K562 (cell line): ENCODE results near the gene RBM17. TPM values are rescaled to one million over a fixed set of nuclear protein-coding genes. Genes with fewer than 3 reads are reported as not detected.
A peak's percentile ranks its signal among the peaks of the same experiment; 100 is the strongest.

ENCODE experiments used
- GABPA ChIP-seq: fragments of 200-800 bp; sonication (Bioruptor generic); conservative IDR thresholded peaks from 2 replicates; pipeline ENCODE4 v1.6.1; 2016; ENCODE audit warnings: low read depth, missing genetic modification characterization, missing compliant biosample characterization
- HDAC1 ChIP-seq, 2 experiments: fragments of 450-650 bp; IDR thresholded peaks; 2 replicates each; pipeline ENCODE4 v1.6.1; 2016 to 2017; ENCODE audit warnings: inconsistent platforms in 1 of 2, mild to moderate bottlenecking in 1 of 2, moderate library complexity in 1 of 2
- ILK ChIP-seq: fragments of 450-650 bp; IDR thresholded peaks from 2 replicates; pipeline ENCODE4 v1.6.1; 2016; ENCODE audit warnings: missing genetic modification characterization, low read depth, mild to moderate bottlenecking, missing compliant biosample characterization, moderate library complexity, borderline replicate concordance
- IRF1 ChIP-seq: sonication (generic); formaldehyde crosslinking; IDR thresholded peaks from 2 replicates; pipeline ENCODE4 v1.8.0; 2022; ENCODE audit warnings: missing genetic modification reagents, mild to moderate bottlenecking, borderline replicate concordance
- MGA ChIP-seq: fragments of 450-650 bp; IDR thresholded peaks from 2 replicates; pipeline ENCODE4 v1.6.1; 2016; ENCODE audit warnings: mild to moderate bottlenecking, moderate library complexity
- NCOA1 ChIP-seq: fragments of 450-650 bp; IDR thresholded peaks from 2 replicates; pipeline ENCODE4 v1.6.1; 2016; ENCODE audit warnings: low read depth
- PHB ChIP-seq: fragments of 250-450 bp; sonication (Bioruptor Pico); IDR thresholded peaks from 2 replicates; pipeline ENCODE4 v1.5.0; 2021
- ZHX1 ChIP-seq: fragments of 150-350 bp; conservative IDR thresholded peaks from 2 replicates; pipeline ENCODE4 v1.6.1; 2014; ENCODE audit warnings: low read length
- polyA plus RNA-seq, 8 experiments: library from polyadenylated mRNA; depleted of rRNA in 4 of 8; stranded (reverse) in 5 of 8; unstranded in 3 of 8; fragments of >200 nt; fragmentation: Nextera tagmentation in 2 of 8; fragmentation: Illumina TruSeq in 1 of 8; extraction: Ambion mirVana in 2 of 8; extraction: Trizol in 1 of 8; gene quantifications; 2 replicates each; pipeline versions ENCODE4 v1.2.1 to v1.2.3, GENCODE V29; 2011 to 2014; ENCODE audit warnings: inconsistent platforms in 1 of 8, missing spikeins in 1 of 8
- total RNA-seq, 7 experiments: library from RNA; depleted of rRNA in 6 of 7; stranded (reverse); fragments of >200 nt in 6 of 7; fragmentation: Illumina TruSeq in 2 of 7; extraction: Trizol in 2 of 7; gene quantifications; 2 replicates each; pipeline versions ENCODE4 v1.2.1 to v1.2.3, GENCODE V29; 2011 to 2021; ENCODE audit warnings: low replicate concordance in 1 of 7
- TF ChIP-seq, protein P1 (sequence below): sonication (generic); formaldehyde crosslinking; IDR thresholded peaks from 2 replicates; pipeline ENCODE4 v1.8.1; 2023; ENCODE audit warnings: mild to moderate bottlenecking, missing genetic modification reagents, moderate library complexity

Gene RBM17
- total and polyA plus RNA-seq, 9 of the 15 experiments (the other 6 are each of a cell fraction or from before 2014, with no cell fraction given) = 23.6 to 217 (median 124) TPM

DNA sequence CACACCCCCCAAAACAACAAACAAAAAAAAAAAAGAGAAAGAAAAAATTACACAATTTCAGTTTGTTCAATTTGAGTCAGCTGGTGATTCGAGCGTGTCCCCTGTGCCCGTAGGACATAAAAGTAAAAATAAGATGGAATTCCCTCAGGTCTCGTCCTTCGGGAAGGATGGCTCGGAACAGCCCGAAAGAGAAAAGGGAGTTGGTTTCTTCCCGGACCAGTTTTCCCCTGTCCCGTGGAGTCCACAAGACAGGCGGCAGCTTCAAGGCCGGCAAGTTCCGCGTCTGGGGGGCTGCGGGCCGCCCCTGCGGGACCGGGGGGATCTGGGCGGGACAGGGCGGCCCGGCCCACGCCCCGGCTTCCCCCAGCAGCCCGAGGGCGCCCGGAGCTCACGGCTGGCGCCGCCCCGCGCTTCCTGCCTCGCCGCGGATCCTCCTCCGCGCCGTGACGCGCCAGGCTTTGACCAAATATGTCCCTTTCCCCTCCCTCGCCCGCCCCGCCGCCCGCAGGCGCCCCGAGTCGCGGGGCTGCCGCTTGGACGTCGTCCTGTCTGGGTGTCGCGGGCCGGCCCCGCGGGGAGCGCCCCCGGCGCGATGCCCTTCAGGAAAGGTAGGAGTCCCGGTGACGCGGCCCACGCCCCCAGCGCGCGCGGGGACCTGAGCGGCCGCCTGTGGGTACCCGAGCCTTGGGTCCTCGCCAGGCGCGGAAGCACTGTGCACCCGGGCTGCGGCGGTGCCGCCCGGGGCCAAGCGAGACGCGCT, 55.8 kb downstream of the RBM17 start (continued):
- peak; percentile 56 for TF ChIP-seq GABPA (tag)
- no peak for TF ChIP-seq NCOA1
- TF ChIP-seq PHB = no peak
- no peak for TF ChIP-seq MGA
- TF ChIP-seq ZHX1 = no peak
- TF ChIP-seq HDAC1 (IDR thresholded peaks at IDR 0.05) = no peak
- no peak for TF ChIP-seq ILK
- TF ChIP-seq IRF1 (CRISPR knock-in tag) = no peak
- TF ChIP-seq, protein P1, sequence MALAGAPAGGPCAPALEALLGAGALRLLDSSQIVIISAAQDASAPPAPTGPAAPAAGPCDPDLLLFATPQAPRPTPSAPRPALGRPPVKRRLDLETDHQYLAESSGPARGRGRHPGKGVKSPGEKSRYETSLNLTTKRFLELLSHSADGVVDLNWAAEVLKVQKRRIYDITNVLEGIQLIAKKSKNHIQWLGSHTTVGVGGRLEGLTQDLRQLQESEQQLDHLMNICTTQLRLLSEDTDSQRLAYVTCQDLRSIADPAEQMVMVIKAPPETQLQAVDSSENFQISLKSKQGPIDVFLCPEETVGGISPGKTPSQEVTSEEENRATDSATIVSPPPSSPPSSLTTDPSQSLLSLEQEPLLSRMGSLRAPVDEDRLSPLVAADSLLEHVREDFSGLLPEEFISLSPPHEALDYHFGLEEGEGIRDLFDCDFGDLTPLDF (CRISPR knock-in tag) = no peak; the same call in 1 of the 2 replicates
